HepG2 (cell line): ENCODE measurements around the gene SULT1C4. TPM values are rescaled to one million over a fixed set of nuclear protein-coding genes. Genes with fewer than 3 reads are reported as not detected.
A peak's percentile ranks its signal among the peaks of the same experiment; 100 is the strongest.

ENCODE experiments used
- CBX1 ChIP-seq: IDR thresholded peaks from one replicate; pipeline ENCODE4 v1.6.1; 2016; ENCODE audit warnings: antibody characterized with exemption, low read depth
- HNRNPLL ChIP-seq: fragments of 200-400 bp; formaldehyde crosslinking; IDR thresholded peaks from 2 replicates; pipeline ENCODE4 v1.6.1; 2017; ENCODE audit warnings: mild to moderate bottlenecking, low read depth, low read length; ENCODE audit not compliant: poor library complexity, severe bottlenecking
- KAT8 ChIP-seq: IDR thresholded peaks from 2 replicates; pipeline ENCODE4 v1.6.1; 2016; ENCODE audit warnings: missing genetic modification reagents, missing compliant biosample characterization
- MYC ChIP-seq: sonication (generic); formaldehyde crosslinking; IDR thresholded peaks from 2 replicates; pipeline ENCODE4 v1.9.0; 2021; ENCODE audit warnings: missing genetic modification reagents, borderline replicate concordance
- NCOA2 ChIP-seq: sonication (generic); formaldehyde crosslinking; IDR thresholded peaks from 2 replicates; pipeline ENCODE4 v1.8.0; 2022; ENCODE audit warnings: inconsistent platforms
- REXO4 ChIP-seq: sonication (generic); formaldehyde crosslinking; IDR thresholded peaks from 2 replicates; pipeline ENCODE4 v1.8.0; 2022; ENCODE audit warnings: missing genetic modification reagents, mild to moderate bottlenecking, borderline replicate concordance
- SMARCC2 ChIP-seq: fragments of 450-650 bp; IDR thresholded peaks from 2 replicates; pipeline ENCODE4 v1.6.1; 2017; ENCODE audit warnings: antibody characterized with exemption, mild to moderate bottlenecking
- TARDBP ChIP-seq: sonication (generic); formaldehyde crosslinking; IDR thresholded peaks from 2 replicates; pipeline ENCODE4 v1.8.0; 2022; ENCODE audit warnings: mild to moderate bottlenecking, missing genetic modification reagents
- ZBTB20 ChIP-seq: sonication (generic); formaldehyde crosslinking; IDR thresholded peaks from 2 replicates; pipeline ENCODE4 v1.8.1; 2023; ENCODE audit warnings: missing genetic modification reagents, low read depth, mild to moderate bottlenecking, borderline replicate concordance
- ZNF652 ChIP-seq: IDR thresholded peaks from 2 replicates; pipeline ENCODE4 v1.6.1; 2016; ENCODE audit warnings: low read depth, borderline replicate concordance
- ZNF713 ChIP-seq: sonication (generic); formaldehyde crosslinking; IDR thresholded peaks from 2 replicates; pipeline ENCODE4 v1.4.0; 2020; ENCODE audit warnings: mild to moderate bottlenecking, missing genetic modification reagents
- ZNF879 ChIP-seq: sonication (generic); formaldehyde crosslinking; IDR thresholded peaks from 2 replicates; pipeline ENCODE4 v1.8.1; 2023; ENCODE audit warnings: missing genetic modification reagents
- polyA plus RNA-seq, 8 experiments: library from polyadenylated mRNA; depleted of rRNA in 3 of 8; stranded (reverse) in 7 of 8; unstranded in 1 of 8; fragments of >200 nt; fragmentation: Illumina TruSeq in 4 of 8; extraction: Trizol in 4 of 8; gene quantifications; 2 replicates each; pipeline versions ENCODE4 v1.2.1 to v1.2.3, GENCODE V29; 2011 to 2016; ENCODE audit warnings: low read depth in 4 of 8, missing spikeins in 1 of 8, mixed read lengths in 1 of 8; ENCODE audit not compliant: insufficient read depth in 1 of 8
- total RNA-seq, 5 experiments: library from RNA; depleted of rRNA; stranded (reverse); fragments of >200 nt; fragmentation: Illumina TruSeq; extraction: Trizol; gene quantifications; 2 replicates each; pipeline ENCODE4 v1.2.3, GENCODE V29; 2016; ENCODE audit warnings: low read depth in 1 of 5
- TF ChIP-seq, protein P1 (sequence below): IDR thresholded peaks from 2 replicates; pipeline ENCODE4 v1.6.1; 2018; ENCODE audit warnings: missing genetic modification reagents
- TF ChIP-seq, protein P2 (sequence below): sonication (generic); formaldehyde crosslinking; IDR thresholded peaks from 2 replicates; pipeline ENCODE4 v1.8.0; 2022; ENCODE audit warnings: mild to moderate bottlenecking, missing genetic modification reagents
- TF ChIP-seq, protein P3 (sequence below): sonication (generic); formaldehyde crosslinking; IDR thresholded peaks from 2 replicates; pipeline ENCODE4 v1.4.0; 2020; ENCODE audit warnings: mild to moderate bottlenecking, missing genetic modification reagents
- TF ChIP-seq, protein P4 (sequence below): sonication (generic); formaldehyde crosslinking; IDR thresholded peaks from 2 replicates; pipeline ENCODE4 v1.5.1; 2020; ENCODE audit warnings: mild to moderate bottlenecking, moderate library complexity, missing genetic modification reagents

SULT1C4 gene
- total and polyA plus RNA-seq, 2 of the 13 experiments (the other 11 are each of a cell fraction or from before 2014, with no cell fraction given): 1.3 to 8.6 TPM

DNA sequence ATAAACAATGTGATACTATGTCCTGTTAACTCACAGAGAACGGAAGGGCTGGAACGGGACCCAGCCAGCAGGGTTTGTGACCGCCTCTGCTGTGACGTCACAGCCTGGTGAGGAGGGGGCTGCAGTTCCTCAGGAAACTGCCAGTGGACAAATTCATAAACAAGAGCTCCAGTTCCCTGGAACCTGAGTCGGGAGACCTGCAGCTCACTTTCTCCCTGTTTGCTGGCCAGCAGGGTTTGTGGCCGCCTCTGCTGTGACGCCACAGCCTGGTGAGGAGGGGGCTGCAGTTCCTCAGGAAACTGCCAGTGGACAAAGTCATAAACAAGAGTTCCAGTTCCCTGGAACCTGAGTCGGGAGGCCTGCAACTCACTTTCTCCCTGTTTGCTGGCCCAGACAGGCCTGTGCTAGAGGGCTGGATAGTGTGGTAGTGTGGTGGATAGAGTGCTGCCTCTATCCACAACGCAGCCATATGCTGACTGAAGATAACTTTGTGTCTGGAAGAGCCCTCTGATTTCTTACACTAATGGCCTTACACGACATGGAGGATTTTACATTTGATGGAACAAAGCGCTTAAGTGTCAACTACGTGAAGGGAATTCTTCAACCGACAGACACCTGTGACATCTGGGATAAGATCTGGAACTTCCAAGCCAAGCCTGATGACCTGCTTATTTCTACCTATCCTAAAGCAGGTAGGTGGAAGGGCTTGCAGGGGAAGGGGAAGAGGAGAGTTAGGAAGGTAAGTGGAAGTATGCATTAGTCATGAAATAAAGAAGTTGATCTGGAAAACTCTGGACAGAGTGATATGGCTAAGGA lies at the start of gene SULT1C4 (continued):
- TF ChIP-seq REXO4 (CRISPR knock-in tag) (no peak), TARDBP (no peak), ZNF879 (no peak), ZBTB20 (CRISPR knock-in tag) (no peak), HNRNPLL (no peak), MYC (CRISPR knock-in tag) (no peak), ZNF713 (CRISPR knock-in tag) (0 out of 2 replicates have a peak, but pooled peaks have one; percentile 49), SMARCC2 (no peak), KAT8 (CRISPR knock-in tag) (no peak; the same call in 1 of the 2 replicates), NCOA2 (CRISPR knock-in tag) (no peak), ZNF652 (CRISPR knock-in tag) (no peak), CBX1 (no peak)
- TF ChIP-seq, protein P1, sequence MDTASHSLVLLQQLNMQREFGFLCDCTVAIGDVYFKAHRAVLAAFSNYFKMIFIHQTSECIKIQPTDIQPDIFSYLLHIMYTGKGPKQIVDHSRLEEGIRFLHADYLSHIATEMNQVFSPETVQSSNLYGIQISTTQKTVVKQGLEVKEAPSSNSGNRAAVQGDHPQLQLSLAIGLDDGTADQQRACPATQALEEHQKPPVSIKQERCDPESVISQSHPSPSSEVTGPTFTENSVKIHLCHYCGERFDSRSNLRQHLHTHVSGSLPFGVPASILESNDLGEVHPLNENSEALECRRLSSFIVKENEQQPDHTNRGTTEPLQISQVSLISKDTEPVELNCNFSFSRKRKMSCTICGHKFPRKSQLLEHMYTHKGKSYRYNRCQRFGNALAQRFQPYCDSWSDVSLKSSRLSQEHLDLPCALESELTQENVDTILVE: no peak
- TF ChIP-seq, protein P2, sequence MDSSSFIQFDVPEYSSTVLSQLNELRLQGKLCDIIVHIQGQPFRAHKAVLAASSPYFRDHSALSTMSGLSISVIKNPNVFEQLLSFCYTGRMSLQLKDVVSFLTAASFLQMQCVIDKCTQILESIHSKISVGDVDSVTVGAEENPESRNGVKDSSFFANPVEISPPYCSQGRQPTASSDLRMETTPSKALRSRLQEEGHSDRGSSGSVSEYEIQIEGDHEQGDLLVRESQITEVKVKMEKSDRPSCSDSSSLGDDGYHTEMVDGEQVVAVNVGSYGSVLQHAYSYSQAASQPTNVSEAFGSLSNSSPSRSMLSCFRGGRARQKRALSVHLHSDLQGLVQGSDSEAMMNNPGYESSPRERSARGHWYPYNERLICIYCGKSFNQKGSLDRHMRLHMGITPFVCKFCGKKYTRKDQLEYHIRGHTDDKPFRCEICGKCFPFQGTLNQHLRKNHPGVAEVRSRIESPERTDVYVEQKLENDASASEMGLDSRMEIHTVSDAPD: no peak
- TF ChIP-seq, protein P3, sequence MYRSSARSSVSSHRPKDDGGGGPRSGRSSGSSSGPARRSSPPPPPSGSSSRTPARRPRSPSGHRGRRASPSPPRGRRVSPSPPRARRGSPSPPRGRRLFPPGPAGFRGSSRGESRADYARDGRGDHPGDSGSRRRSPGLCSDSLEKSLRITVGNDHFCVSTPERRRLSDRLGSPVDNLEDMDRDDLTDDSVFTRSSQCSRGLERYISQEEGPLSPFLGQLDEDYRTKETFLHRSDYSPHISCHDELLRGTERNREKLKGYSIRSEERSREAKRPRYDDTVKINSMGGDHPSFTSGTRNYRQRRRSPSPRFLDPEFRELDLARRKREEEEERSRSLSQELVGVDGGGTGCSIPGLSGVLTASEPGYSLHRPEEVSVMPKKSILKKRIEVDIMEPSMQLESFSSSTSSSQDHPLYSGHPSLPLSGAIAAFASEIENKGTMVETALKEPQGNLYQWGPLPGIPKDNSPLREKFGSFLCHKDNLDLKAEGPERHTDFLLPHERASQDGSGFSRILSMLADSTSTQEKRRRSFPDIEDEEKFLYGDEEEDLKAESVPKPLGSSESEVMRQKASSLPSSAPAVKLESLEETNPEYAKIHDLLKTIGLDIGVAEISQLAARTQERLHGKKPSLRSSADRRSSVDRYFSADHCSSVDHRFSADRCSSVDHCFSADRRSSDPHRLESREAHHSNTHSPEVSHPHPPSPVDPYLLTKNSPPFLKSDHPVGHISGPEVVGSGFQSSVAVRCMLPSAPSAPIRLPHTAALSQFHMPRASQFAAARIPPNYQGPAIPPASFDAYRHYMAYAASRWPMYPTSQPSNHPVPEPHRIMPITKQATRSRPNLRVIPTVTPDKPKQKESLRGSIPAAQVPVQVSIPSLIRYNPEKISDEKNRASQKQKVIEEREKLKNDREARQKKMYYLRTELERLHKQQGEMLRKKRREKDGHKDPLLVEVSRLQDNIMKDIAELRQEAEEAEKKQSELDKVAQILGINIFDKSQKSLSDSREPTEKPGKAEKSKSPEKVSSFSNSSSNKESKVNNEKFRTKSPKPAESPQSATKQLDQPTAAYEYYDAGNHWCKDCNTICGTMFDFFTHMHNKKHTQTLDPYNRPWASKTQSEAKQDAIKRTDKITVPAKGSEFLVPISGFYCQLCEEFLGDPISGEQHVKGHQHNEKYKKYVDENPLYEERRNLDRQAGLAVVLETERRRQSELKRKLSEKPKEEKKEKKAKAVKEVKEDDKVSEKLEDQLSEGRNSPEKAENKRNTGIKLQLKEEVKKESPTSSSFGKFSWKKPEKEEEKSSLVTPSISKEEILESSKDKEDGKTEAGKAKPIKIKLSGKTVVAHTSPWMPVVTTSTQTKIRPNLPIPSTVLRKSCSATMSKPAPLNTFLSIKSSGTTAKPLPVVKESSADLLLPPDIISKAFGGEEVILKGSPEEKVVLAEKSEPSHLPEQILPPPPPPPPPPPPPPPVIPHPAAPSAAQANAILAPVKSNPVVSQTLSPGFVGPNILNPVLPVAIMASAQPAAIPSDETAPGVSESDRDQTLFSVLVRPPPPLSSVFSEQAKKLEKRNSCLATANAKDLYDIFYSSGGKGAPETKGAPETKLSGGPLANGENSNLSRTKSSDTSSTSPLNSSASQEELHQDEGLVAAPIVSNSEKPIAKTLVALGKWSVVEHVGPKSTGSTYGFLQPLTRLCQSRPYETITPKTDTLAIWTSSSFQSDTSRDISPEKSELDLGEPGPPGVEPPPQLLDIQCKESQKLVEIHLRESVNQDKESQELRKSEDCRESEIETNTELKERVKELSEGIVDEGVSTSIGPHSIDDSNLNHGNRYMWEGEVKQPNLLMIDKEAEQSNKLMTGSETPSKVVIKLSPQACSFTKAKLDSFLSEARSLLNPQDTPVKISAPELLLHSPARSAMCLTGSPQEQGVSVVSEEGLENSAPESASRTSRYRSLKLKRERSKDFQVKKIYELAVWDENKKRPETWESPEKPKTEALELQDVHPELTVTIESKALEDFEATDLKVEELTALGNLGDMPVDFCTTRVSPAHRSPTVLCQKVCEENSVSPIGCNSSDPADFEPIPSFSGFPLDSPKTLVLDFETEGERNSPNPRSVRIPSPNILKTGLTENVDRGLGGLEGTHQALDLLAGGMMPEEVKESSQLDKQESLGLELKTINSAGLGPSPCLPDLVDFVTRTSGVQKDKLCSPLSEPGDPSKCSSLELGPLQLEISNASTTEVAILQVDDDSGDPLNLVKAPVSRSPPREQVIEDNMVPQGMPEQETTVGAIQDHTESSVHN (CRISPR knock-in tag): no peak
- TF ChIP-seq, protein P4, sequence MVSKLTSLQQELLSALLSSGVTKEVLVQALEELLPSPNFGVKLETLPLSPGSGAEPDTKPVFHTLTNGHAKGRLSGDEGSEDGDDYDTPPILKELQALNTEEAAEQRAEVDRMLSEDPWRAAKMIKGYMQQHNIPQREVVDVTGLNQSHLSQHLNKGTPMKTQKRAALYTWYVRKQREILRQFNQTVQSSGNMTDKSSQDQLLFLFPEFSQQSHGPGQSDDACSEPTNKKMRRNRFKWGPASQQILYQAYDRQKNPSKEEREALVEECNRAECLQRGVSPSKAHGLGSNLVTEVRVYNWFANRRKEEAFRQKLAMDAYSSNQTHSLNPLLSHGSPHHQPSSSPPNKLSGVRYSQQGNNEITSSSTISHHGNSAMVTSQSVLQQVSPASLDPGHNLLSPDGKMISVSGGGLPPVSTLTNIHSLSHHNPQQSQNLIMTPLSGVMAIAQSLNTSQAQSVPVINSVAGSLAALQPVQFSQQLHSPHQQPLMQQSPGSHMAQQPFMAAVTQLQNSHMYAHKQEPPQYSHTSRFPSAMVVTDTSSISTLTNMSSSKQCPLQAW: peak; percentile 79
